BJ (cell line): Measurements from ENCODE around the gene RCHY1. TPM values are rescaled to one million over a fixed set of nuclear protein-coding genes. Genes with fewer than 3 reads are reported as not detected.
A peak's percentile ranks its signal among the peaks of the same experiment; 100 is the strongest.

ENCODE experiments used
- CTCF ChIA-PET: fragments of 350-600 bp; formaldehyde crosslinking; extraction: SDS; loops from one replicate; lab custom pipeline; 2021; ENCODE audit warnings: antibody characterized with exemption, inconsistent platforms; lab: Yijun Ruan, JAX
- POLR2A ChIA-PET: fragments of 300-600 bp; sonication (Branson Sonifier 250); formaldehyde crosslinking; extraction: SDS; loops from one replicate; lab custom pipeline; 2021; ENCODE audit warnings: antibody characterized with exemption; lab: Charles Lee
- DNase-seq: peaks from one replicate; pipeline ENCODE4 v3.0.0-alpha.2; 2011; ENCODE audit warnings: low read depth
- H3K27me3 ChIP-seq: 2 replicates; pipeline ENCODE4 v1.6.0; 2011; ENCODE audit warnings: low read length; ENCODE audit not compliant: control insufficient read depth, insufficient read depth
- H3K36me3 ChIP-seq: 2 replicates; pipeline ENCODE4 v1.5.1; 2011; ENCODE audit warnings: low read length; ENCODE audit not compliant: control insufficient read depth, insufficient read depth
- H3K4me3 ChIP-seq: 2 replicates; pipeline ENCODE4 v1.5.1; 2011; ENCODE audit warnings: low read depth, mild to moderate bottlenecking, control low read depth, low read length
- polyA plus RNA-seq: library from polyadenylated mRNA; depleted of rRNA; stranded (reverse); fragments of >200 nt; gene quantifications from 2 replicates; pipeline ENCODE4 v1.2.3, GENCODE V29; 2011
- TF ChIP-seq, protein P1 (sequence below): IDR thresholded peaks from 2 replicates; pipeline ENCODE4 v1.5.1; 2011; ENCODE audit warnings: low read depth, mild to moderate bottlenecking, control low read depth, inconsistent platforms, low read length, moderate library complexity; ENCODE audit not compliant: insufficient read depth

RCHY1 gene
- polyA plus RNA-seq, 1 experiment = 11.0 TPM

DNA sequence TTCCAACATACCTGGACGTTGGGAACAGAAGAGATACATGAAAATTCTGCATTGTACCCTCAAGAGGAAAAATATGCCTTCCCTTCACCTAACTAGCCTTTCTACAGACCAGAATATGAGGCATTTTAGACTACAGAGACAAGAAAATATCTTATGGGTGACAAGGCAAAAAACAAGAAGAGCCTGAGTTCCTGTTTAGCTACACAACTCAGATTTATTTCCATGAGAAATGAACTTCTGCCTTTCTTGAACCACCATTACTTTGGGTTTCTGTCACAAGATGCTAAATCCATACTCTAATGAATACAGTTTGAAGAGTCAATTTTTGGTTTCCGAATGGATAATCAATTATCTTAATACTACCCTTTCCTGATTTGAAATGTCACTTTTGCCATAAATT, 18.7 kb downstream of the RCHY1 start:
- DNase-seq = no peak
- CTCF ChIA-PET = no interaction called here
- POLR2A ChIA-PET = interaction anchor here (0.6 kb wide), 1 partner anchor 19 kb away, joined by 3 read pairs; the partner anchor contains the start of genes RCHY1 and THAP6
- Histone ChIP-seq H3K4me3 (no peak overlapping the region), H3K27me3 (no peaks in the 10 kb centered on the region), H3K36me3 (no peaks in the 10 kb centered on the region)
- TF ChIP-seq, protein P1, sequence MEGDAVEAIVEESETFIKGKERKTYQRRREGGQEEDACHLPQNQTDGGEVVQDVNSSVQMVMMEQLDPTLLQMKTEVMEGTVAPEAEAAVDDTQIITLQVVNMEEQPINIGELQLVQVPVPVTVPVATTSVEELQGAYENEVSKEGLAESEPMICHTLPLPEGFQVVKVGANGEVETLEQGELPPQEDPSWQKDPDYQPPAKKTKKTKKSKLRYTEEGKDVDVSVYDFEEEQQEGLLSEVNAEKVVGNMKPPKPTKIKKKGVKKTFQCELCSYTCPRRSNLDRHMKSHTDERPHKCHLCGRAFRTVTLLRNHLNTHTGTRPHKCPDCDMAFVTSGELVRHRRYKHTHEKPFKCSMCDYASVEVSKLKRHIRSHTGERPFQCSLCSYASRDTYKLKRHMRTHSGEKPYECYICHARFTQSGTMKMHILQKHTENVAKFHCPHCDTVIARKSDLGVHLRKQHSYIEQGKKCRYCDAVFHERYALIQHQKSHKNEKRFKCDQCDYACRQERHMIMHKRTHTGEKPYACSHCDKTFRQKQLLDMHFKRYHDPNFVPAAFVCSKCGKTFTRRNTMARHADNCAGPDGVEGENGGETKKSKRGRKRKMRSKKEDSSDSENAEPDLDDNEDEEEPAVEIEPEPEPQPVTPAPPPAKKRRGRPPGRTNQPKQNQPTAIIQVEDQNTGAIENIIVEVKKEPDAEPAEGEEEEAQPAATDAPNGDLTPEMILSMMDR = no peak

DNA sequence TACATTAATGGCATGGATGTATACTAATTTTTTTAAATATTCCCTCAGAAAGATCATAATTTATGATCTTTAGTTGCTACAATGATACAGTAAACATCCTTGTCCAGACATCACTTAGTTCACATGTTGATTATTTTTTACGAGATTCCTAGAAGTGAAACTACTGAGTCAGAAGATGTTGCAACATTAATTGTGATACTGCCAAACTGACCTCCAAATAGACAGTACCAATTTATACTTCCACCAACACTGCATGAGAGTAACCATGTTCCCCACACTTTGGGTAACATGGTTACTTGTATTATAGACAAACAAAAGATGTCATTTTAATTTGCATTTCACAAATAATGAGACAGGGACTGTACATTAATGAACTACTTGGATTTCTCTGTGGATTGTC, 19.6 kb downstream of the RCHY1 start:
- TF ChIP-seq, protein P1 = no peak
- peak; percentile 68 for DNase-seq
- Histone ChIP-seq H3K36me3 (peaks cover 2% of the 10 kb centered on the region; the same call in 1 of the 2 replicates), H3K27me3 (no peaks in the 10 kb centered on the region), H3K4me3 (no peak overlapping the region)
- ChIA-PET CTCF (no interaction called here), POLR2A (no interaction called here)

DNA sequence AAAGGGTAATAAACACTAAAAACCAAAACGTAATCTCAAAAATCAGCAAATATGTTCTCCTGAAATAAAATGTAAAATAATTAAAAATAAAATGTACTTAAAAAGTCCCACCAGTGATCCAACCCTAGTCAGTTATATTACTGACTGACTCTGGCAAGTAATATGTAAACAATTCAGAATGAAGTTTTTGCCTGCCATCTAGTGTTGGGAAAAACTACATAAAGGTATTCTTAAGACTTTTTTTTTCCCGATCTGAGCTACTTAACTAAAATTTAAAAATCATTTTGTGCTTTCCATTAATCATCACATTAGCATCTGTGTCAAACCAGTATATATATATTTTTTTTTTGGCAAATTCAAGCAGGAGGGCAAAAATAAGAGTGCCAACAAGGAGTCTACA, 24.0 kb downstream of the RCHY1 start:
- peaks cover 4% of the 10 kb centered on the region for H3K36me3 ChIP-seq
- POLR2A ChIA-PET = no interaction called here
- DNase-seq = no peak

DNA sequence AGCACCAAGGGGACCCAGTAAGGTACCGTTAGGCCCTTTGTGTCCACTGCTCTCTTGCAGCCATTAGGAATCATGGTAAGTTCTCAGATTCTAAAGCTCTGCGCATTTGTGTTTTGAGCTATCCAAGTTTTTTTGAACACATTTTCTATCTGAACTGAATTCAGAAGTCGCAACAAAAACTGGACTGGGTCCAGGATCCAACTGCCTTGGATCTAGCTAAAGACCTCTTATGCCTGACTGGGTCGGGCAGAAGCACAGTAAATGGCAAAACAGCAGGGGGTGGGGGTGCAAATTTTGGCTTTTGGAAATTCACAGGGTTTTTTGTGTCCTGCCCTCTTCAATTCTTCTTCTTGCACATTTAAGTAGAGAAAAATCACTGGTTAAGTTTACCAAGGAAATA, 30.0 kb downstream of the RCHY1 start:
- Histone ChIP-seq H3K36me3 (peaks cover 2% of the 10 kb centered on the region), H3K27me3 (no peaks in the 10 kb centered on the region), H3K4me3 (no peak overlapping the region)
- TF ChIP-seq, protein P1 = no peak
- ChIA-PET POLR2A (no interaction called here), CTCF (no interaction called here)
- no peak for DNase-seq

More for the DNA sequence above, 24.0 kb downstream of the RCHY1 start:
- H3K4me3 ChIP-seq = no peak overlapping the region
- H3K27me3 ChIP-seq = no peaks in the 10 kb centered on the region
- TF ChIP-seq, protein P1 = peak; percentile 17
- CTCF ChIA-PET = interaction anchor here (0.7 to 1.0 kb wide), 3 partner anchors 9 to 359 kb away, joined by 3 read pairs; no protein-coding TSS in a partner anchor

DNA sequence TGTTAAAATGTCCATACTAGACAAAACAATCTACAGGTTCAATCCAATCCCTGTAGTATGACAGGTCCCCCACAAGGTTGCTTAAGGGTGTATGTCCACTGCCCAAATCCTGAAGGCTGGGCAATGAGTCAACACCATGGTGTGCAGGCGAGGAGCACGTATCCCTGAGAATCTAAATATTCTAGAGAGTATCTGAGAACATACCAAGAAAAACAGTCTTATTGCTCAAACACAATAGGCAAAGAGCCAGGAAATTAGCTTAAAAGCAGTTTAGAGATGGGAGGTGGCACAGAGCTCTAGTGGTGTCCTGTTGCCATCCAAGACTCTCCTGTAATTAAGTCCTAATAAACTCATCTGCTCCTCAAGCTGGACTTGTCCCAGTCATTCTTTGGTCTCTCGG, 37.0 kb downstream of the RCHY1 start:
- Histone ChIP-seq H3K27me3 (no peaks in the 10 kb centered on the region), H3K36me3 (no peaks in the 10 kb centered on the region), H3K4me3 (no peak overlapping the region)
- POLR2A ChIA-PET = no interaction called here
- DNase-seq = no peak
- CTCF ChIA-PET = no interaction called here
- TF ChIP-seq, protein P1 = no peak
